ENCODE data around the gene EIF3K. TPM values are rescaled to one million over a fixed set of nuclear protein-coding genes. Genes with fewer than 3 reads are reported as not detected.

The EIF3K gene
- total RNA-seq, 2 donors from 2014 or later: 303 to 334 TPM

DNA sequence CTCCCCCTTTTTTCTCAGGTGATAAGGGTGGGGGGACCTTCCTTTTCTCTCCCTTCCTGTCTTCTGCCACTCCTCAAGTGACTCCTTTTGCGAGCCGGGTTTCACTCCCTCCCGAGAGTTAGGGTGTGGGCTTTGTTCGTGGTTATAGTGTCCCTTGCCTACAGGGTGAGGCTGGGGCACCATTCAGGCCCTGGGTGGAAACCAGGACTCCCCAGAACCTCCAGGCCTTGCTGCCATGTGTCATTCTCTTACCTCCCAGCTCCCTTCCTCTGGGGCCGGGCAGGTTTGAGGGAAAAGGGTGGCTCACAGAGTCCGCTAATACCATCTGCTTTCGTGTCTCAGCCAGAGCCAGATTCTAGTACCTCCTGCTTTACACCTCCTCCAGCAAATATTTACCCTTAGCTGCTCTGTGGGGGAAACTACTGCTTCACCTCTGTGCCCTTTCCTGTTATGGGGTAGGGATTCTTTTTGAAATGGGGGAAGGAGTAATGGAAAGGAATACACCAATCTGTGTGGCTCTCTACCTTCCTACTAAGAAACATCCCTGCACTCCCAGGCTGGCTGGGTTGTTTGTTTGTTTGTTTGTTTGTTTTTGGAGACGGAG, 31.3 kb downstream of the EIF3K start:
- Mint-ChIP-seq H3K9me3 (no peaks in the 10 kb centered on the region), H3K4me1 (peaks cover 59% of the 10 kb centered on the region), H3K27me3 (ENCODE audit: insufficient read depth) (no peaks in the 10 kb centered on the region), H3K36me3 (ENCODE audit: low read depth) (no peaks in the 10 kb centered on the region), H3K4me3 (peak overlapping the region; percentile 100), H3K27ac (peak overlapping the region; percentile 90)
- Histone ChIP-seq H3K9ac (ENCODE audit: extremely low read depth, low read length, poor library complexity, severe bottlenecking) (peak overlapping the region; percentile 71), H3K36me3 (ENCODE audit: control insufficient read depth, insufficient read depth, low read length) (peaks cover 25% of the 10 kb centered on the region), H3K27me3 (ENCODE audit: control insufficient read depth, insufficient read depth, low read length, poor library complexity, severe bottlenecking) (no peaks in the 10 kb centered on the region), H3K27ac (ENCODE audit: low read depth, low read length) (no peak overlapping the region), H3K4me3 (ENCODE audit: low read length) (peak overlapping the region; percentile 99), H3K9me3 (ENCODE audit: control insufficient read depth, low read length) (no peaks in the 10 kb centered on the region), H3K4me1 (ENCODE audit: control insufficient read depth, insufficient read depth, low read length) (peaks cover 18% of the 10 kb centered on the region)
- peak; percentile 69 for DNase-seq
- 39 to 40% methylated on average over 1 to 8 of the region's 8 CpGs for WGBS, 2 experiments (ENCODE audit: insufficient coverage in 1 of 2, insufficient read length in 1 of 2)
- TF ChIP-seq, protein P1, sequence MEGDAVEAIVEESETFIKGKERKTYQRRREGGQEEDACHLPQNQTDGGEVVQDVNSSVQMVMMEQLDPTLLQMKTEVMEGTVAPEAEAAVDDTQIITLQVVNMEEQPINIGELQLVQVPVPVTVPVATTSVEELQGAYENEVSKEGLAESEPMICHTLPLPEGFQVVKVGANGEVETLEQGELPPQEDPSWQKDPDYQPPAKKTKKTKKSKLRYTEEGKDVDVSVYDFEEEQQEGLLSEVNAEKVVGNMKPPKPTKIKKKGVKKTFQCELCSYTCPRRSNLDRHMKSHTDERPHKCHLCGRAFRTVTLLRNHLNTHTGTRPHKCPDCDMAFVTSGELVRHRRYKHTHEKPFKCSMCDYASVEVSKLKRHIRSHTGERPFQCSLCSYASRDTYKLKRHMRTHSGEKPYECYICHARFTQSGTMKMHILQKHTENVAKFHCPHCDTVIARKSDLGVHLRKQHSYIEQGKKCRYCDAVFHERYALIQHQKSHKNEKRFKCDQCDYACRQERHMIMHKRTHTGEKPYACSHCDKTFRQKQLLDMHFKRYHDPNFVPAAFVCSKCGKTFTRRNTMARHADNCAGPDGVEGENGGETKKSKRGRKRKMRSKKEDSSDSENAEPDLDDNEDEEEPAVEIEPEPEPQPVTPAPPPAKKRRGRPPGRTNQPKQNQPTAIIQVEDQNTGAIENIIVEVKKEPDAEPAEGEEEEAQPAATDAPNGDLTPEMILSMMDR (conservative IDR thresholded peaks at IDR 0.05): no peak

GRCh38 chr19:38650911-38651584, 32.1 kb downstream of the EIF3K start:
- Histone ChIP-seq H3K27ac (ENCODE audit: low read depth, low read length) (no peak overlapping the region), H3K4me1 (ENCODE audit: control insufficient read depth, insufficient read depth, low read length) (peaks cover 18% of the 10 kb centered on the region), H3K36me3 (ENCODE audit: control insufficient read depth, insufficient read depth, low read length) (peaks cover 33% of the 10 kb centered on the region), H3K9ac (ENCODE audit: extremely low read depth, low read length, poor library complexity, severe bottlenecking) (no peak overlapping the region), H3K9me3 (ENCODE audit: control insufficient read depth, low read length) (no peaks in the 10 kb centered on the region), H3K27me3 (ENCODE audit: control insufficient read depth, insufficient read depth, low read length, poor library complexity, severe bottlenecking) (no peaks in the 10 kb centered on the region), H3K4me3 (ENCODE audit: low read length) (peak overlapping the region; percentile 99)
- Mint-ChIP-seq H3K36me3 (ENCODE audit: low read depth) (peaks cover 3% of the 10 kb centered on the region), H3K4me1 (peaks cover 67% of the 10 kb centered on the region), H3K9me3 (no peaks in the 10 kb centered on the region), H3K4me3 (peak overlapping the region; percentile 100), H3K27ac (peak overlapping the region; percentile 90), H3K27me3 (ENCODE audit: insufficient read depth) (no peaks in the 10 kb centered on the region)
- no peak for DNase-seq
- TF ChIP-seq, protein P1 (conservative IDR thresholded peaks at IDR 0.05): no peak
- 88 to 90% methylated on average over 4 to 12 of the region's 12 CpGs for WGBS, 2 experiments (ENCODE audit: insufficient coverage in 1 of 2, insufficient read length in 1 of 2)

DNA sequence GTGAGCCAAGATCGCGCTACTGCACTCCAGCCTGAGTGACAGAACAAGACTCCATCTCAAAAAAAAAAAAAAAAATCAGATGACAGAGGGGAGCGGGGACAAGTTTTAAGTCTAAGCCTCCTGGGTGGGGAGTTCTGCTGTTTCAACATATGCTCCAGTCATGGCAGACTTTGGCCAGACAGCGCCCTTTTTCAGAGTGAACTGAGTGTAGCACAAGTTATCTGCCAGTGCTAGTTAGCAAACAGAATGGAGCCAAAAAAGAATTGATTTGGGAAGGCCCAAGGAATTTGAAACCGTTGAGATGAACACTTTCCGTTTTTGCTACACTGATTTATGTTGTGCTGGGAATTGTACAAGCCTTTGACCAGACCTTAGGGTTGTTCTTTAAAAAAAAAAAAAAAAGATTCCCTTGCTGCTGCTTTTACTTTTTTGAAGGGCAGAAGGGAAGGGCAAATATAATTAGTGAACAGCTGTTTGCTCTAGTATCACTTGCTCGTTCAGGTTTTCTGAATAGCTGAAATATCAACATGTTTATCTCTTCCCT, 34.1 kb downstream of the EIF3K start:
- Mint-ChIP-seq H3K4me1 (peaks cover 83% of the 10 kb centered on the region), H3K4me3 (peak overlapping the region; percentile 100), H3K27me3 (ENCODE audit: insufficient read depth) (no peaks in the 10 kb centered on the region), H3K27ac (peak overlapping the region; percentile 10), H3K9me3 (no peaks in the 10 kb centered on the region), H3K36me3 (ENCODE audit: low read depth) (peaks cover 8% of the 10 kb centered on the region)
- no peak for DNase-seq
- Histone ChIP-seq H3K9ac (ENCODE audit: extremely low read depth, low read length, poor library complexity, severe bottlenecking) (no peak overlapping the region), H3K4me1 (ENCODE audit: control insufficient read depth, insufficient read depth, low read length) (peaks cover 23% of the 10 kb centered on the region), H3K36me3 (ENCODE audit: control insufficient read depth, insufficient read depth, low read length) (peaks cover 50% of the 10 kb centered on the region), H3K27ac (ENCODE audit: low read depth, low read length) (no peak overlapping the region), H3K9me3 (ENCODE audit: control insufficient read depth, low read length) (no peaks in the 10 kb centered on the region), H3K4me3 (ENCODE audit: low read length) (no peak overlapping the region), H3K27me3 (ENCODE audit: control insufficient read depth, insufficient read depth, low read length, poor library complexity, severe bottlenecking) (no peaks in the 10 kb centered on the region)
- TF ChIP-seq, protein P1 (conservative IDR thresholded peaks at IDR 0.05): no peak
- 77 to 88% methylated on average over 4 to 5 of the region's 7 CpGs for WGBS, 2 experiments (ENCODE audit: insufficient coverage in 1 of 2, insufficient read length in 1 of 2)
